ENCODE measurements around the gene CLK4. TPM values are rescaled to one million over a fixed set of nuclear protein-coding genes. Genes with fewer than 3 reads are reported as not detected.

CLK4 gene
- polyA plus RNA-seq, 1 donor, result 71.0 TPM

DNA sequence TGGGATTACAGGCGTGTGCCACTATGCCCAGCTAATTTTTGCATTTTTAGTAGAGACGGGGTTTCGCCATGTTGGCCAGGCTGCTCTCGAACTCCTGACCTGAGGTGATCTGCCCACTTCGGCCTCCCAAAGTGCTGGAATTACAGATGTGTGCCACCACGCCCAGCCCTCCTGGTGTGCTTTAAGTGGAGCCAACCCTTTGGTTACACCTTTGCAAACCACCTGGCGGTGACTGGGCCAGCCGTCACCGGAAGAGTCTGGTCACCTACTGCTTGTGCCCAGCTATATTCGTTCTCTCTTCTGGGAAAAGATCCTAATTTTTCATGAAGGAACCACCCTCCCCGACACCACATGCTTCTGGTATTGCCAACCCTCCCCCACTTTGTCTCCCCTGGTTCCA, 72.5 kb downstream of the CLK4 start:
- no peak for DNase-seq

DNA sequence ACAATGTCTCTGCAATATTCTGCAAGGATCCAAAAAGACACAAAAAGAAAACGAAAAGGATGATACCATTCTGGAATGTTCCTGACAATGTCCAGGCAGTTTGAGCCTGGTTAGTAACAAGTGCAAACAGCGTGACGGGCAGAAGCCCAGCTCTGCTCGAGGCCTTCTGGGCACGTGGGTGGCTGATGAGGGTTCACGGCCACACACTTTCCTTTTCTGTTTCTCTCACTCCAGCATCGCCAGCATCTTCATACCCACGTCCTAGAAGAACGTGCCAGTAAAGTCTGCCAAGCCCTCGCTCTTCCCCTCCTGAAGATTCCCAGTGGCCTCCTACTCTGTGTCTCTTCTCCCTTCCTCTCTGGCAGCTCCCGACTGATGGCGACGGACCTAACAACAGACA, 73.3 kb downstream of the CLK4 start:
- no peak for DNase-seq

Other genes with a start within 250 kb of the CLK4 start
- gene COL23A1, start 36.7 kb downstream of the CLK4 start, polyA plus RNA-seq (ENCODE audit: insufficient read length), result 6.2 TPM
- gene ZNF354A, start 103.6 kb upstream of the CLK4 start, polyA plus RNA-seq (ENCODE audit: insufficient read length), result 27.9 TPM
- 34.4 TPM for gene ZNF354B, start 232.9 kb upstream of the CLK4 start, polyA plus RNA-seq (ENCODE audit: insufficient read length)

All from left kidney (tissue), 2 donors.